Measurements from ENCODE around the gene SRSF4.
"Not testable (repeated sequence)": the region's sequence is repeated elsewhere in the genome, so short reads cannot be mapped to it uniquely, and the experiment has no call there.

Gene SRSF4

DNA sequence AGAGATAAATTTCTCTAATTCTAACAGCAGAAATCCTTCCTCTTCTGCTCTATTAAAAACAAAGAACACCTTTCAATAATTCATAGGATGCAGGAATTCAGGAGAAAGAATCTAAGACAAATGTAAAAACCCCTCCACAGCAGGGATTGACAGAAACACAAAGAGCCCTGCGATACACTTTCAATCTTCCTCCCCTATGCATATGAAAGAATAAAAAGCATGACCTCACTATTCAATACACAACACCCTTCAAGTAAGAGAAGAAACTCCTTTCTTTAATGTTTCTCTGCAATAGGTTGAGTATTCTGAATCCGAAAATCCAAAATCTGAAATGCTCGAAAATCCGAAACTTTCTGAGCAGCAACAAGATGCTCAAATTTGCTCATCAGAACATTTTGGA lies 17.1 kb downstream of the SRSF4 start:
- DNase-seq (ENCODE audit: low spot score) = no peak

DNA sequence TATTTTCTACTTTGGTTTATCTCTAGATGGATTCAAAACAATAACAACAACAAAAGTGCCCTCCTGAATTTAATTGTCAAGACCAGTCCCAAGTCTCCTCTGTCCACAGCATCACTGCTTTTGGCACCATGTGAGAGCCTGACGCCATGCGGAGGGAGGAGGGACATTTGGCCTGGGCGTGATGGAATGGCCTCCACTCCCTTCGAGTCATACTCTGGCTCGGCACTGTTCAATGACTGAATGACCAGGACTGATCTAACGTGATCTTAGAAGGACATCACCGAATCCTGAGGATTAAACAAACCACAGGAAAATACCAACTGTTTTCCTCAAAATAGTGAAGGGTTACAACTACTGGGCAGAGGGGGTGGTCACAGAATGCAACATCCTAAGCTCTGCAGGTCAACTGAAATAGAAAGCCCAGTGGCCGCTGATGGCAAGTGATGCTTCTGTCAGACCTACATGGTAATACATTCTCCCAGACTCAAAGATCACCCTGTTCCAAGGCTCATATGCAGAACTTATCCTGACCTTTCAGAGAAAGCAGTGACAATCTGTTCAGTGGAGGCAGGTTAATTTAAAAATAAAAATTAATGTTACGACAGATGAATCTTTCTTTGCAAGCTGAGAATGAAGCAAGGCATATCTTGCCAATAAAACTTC lies 19.1 kb downstream of the SRSF4 start:
- DNase-seq (ENCODE audit: low spot score) = no peak

DNA sequence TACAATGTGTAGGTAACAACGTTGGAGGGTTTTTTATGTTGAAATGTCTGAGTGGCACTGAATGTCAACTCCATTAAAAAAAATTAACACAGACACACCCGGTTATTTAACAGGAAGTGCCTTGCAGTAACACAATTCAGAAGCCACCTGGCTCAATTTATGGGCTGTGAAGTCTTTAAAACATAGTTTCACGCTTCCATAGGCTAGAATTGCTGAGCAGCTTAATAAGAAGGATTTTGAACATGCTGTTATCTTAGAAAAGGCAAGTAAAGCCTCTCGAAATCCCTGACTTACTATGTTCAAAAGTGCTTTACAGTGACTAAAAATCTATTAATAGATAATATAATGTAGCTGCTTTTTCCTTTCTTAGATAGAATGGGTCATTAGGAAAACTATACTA lies 19.7 kb downstream of the SRSF4 start:
- no peak for DNase-seq (ENCODE audit: low spot score)

DNA sequence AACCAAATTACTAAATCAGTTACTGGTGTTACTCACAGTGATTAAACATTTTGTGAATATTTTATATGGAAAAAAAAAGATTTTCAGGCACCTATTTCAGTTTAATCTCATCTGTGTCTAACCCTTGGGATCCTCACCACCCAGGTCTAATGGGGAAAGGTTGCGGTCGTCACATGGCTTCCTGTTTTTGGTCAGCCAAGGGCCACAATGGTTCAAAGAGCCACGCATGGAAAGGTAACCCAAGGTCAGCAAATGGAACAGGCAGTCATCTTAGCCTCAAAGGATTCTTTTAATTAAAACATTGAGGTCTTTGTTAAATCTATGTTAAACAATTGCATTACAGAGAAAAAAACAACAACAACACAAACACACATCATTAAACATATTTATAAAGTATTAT lies 21.9 kb downstream of the SRSF4 start:
- DNase-seq (ENCODE audit: low spot score) = no peak

DNA sequence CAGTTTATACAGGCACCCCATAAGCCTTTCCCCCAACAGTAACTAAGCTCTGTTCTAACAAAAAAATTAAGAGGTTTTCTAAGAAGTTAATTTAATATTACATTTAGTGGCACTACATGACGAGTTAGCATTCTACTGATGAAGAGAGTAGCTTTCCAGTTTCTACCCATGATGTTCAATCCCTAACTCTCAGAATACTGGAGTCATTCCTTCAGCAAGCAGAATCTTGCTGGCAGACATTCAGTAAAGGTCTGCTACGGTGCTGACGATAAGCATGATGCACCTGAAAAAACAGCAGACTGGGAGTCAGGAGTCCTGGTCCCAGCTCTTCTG lies 24.5 kb downstream of the SRSF4 start:
- DNase-seq (ENCODE audit: low spot score) = no peak

DNA sequence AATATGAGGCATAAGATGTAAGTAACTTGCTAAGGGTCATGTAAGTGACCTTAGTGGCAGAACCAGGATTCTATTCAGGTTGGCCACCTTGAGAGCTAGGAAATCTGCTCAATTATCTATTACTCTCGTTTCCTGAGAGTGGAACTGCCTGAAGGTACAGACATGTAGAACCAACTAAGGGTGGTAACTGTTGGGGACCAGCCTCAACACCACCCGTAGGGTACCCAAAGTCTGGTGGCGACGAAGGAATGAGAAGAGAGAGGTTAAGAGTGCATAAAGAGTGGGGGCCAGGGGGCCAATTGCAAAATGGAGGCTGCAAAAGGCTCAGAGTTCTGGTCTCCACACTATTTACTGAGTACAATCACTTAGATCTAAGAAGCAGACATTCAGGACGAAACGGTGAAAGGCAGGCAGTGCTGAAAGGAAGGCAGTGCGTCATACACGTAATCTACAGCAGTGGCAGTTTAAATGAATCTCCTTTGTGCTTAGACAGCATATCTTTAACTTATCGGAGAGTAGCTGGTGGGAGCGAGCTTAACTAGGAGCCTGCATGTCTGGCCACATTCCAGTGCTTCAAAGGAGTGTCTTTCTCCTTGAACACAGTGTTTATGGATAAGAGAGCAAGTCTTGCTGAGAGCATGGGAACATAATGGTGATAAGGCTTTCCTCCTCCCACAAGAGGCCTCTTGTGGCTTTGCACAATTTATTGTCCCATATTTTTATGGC lies 25.0 kb downstream of the SRSF4 start:
- no peak for DNase-seq (ENCODE audit: low spot score)

DNA sequence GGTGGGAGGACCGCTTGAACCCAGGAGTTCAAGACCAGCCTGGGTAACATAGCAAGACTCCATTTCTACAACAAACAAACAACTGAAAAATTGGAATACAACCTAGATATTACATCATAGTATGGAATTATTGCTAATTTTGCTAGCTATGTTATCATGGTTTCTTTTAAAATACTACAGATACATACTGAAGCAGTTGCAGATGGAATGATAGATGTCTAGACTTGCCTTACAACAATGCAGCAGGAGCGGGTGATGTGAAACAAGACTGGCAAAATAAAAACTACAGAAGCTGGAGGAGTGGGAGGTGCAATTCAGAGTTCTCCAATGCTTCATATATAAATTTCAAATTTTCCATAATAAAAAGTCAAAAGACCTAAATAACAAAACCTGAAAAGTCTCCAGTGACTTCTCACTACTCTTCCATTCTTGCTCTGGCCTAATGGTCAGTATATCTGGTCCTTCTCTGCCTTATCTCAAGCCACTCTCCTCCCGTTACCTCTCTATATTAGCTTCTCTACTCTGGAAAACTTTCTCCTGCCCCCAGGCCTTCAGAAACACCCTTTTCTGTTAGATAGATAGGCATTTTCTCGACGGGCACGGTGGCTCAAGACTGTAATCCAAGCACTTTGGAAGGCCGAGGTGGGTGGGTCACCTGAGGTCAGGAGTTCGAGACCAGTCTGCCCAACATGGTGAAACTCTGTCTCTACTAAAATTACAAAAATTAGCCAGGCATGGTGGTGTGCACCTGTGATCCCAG lies 29.5 kb downstream of the SRSF4 start:
- no peak for DNase-seq (ENCODE audit: low spot score)

DNA sequence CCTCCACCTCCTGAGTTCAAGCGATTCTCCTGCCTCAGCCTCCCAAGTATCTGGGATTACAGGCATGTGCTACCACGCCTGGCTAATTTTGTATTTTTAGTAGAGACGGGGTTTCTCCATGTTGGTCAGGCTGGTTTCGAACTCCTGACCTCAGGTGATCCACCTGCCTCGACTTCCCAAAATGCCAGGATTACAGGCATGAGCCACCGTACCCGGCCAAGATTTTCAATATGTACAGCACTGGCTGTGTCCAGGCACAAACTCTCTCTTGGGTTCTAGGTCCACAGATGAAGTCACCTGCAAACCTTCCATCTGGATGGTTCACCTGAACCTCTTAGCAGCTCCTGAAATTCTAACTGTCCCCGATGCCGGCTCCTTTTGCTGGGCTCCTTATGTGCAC lies 31.4 kb downstream of the SRSF4 start:
- not testable (repeated sequence) for DNase-seq (ENCODE audit: low spot score)

- DNase-seq (ENCODE audit: low spot score) = no peak
These were observed 32.8 kb downstream of the SRSF4 start for GRCh38 chr1:29148656-29149491.

GRCh38 chr1:29145739-29146437 lies 35.8 kb downstream of the SRSF4 start:
- no peak for DNase-seq (ENCODE audit: low spot score)

GRCh38 chr1:29144178-29144577 lies 37.5 kb downstream of the SRSF4 start:
- no peak for DNase-seq (ENCODE audit: low spot score)

- no peak for DNase-seq (ENCODE audit: low spot score)
These were observed 39.0 kb downstream of the SRSF4 start for GRCh38 chr1:29142714-29143113.

- no peak for DNase-seq (ENCODE audit: low spot score)
These were observed 45.2 kb downstream of the SRSF4 start for GRCh38 chr1:29136391-29136915.

GRCh38 chr1:29134695-29135028 lies 47.0 kb downstream of the SRSF4 start:
- DNase-seq (ENCODE audit: low spot score) = no peak

DNA sequence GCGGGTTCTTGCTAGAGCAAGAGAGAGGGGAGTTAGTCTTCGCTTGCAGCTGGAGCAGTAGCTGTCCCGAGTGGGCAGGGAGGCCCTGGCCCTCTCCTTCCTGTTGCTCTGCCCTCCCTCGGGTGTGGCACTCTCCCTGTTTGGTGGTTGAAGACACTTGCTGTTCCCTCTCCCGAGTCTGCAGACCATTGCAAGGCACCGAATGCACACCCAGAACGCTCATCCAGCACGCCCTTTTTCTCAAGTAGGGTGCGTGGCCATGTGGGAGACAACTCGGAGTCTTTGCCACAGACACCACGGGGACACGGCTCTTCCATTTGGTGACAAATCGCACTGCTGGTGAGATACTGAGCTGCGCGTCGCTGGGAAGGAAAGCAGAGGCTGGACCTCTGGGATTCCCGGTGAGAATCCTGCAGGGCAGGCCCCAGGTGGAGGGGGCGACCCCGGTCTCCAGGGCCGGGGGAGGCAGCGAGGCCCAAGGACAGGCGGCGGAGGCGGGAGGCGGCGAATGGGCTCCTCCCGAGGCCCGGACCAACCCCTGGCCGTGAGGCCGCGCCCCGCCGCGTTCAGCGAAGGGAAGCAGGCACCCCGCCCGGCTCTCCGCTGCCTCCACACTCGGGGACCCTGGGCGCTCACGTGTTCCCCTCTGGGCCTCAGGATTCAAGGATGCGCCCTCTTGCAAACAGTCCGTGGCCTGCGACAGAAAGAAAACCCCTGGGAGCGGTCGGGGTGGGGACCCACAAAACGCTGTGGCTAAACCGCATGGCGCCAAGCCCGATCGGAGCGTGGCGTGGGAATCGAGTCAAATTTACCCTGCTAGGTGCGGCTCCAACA lies 47.6 kb downstream of the SRSF4 start:
- no peak for DNase-seq (ENCODE audit: low spot score)

DNA sequence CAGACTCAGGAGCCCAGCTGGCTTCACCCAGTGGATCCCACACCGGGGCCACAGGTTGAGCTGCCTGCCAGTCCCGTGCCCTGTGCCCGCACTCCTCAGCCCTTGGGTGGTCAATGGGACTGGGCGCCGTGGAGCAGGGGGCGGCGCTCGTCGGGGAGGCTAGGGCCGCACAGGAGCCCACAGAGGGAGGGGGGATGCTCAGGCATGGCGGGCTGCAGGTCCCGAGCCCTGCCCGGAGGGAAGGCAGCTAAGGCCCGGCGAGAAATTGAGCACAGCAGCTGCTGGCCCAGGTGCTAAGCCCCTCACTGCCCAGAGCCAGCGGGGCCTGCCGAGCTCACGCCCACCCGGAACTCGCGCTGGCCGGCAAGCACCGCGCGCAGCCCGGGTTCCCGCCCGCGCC lies 50.6 kb downstream of the SRSF4 start:
- DNase-seq (ENCODE audit: low spot score) = not testable (repeated sequence)

DNA sequence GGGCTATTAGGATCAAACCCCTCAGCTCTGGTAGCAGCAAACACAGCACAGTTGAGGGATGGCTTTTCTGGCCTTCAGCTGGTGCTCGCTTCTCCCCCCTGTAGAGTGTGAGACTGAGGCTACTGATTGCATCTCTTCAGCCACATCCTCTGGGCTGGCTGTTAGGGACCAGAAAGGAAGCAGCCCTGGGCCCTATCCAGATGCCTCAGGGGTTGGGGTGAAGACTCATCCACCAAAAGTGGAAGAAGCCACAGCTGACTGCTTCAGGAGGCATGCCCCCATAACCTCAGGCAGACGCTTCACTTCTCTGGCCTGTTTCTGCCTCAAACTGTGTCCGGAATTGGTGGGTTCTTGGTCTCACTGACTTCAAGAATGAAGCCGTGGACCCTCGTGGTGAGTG lies 51.8 kb downstream of the SRSF4 start:
- DNase-seq (ENCODE audit: low spot score) = no peak

DNA sequence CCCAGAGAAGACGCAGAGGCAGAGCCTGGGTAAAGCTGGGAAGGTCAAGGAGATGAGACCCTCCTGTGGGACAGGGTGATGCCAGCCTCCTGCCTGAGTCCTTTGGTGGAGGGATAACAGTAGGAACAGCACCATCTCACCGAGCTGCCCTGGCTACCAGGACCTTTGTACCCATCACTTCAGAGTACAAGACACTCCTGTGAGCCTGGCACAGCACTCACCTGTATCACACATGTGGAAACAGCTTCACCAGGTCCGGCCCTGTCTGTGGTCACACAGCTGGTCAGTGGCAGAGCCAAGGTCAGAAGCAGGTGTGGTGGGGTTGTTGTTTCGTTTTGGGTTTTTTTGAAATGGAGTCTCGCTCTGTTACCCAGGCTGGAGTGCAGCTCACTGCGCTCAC lies 53.0 kb downstream of the SRSF4 start:
- no peak for DNase-seq (ENCODE audit: low spot score)

GRCh38 chr1:29126198-29126597 lies 55.5 kb downstream of the SRSF4 start:
- DNase-seq (ENCODE audit: low spot score) = no peak

- DNase-seq (ENCODE audit: low spot score) = no peak
These were observed 55.9 kb downstream of the SRSF4 start for GRCh38 chr1:29125788-29126187.
